GM18498 (cell line): ENCODE data around the gene SEC22C.
A peak's percentile ranks its signal among the peaks of the same experiment; 100 is the strongest.
"Not testable (repeated sequence)": the region's sequence is repeated elsewhere in the genome, so short reads cannot be mapped to it uniquely, and the experiment has no call there.

Source experiments
- ATAC-seq: cut with Tn5 transposase; IDR thresholded peaks from one replicate; pipeline ENCODE4 v1.9.1; 2021; ENCODE audit warnings: mild to moderate bottlenecking, moderate library complexity; ENCODE audit not compliant: unreplicated experiment

SEC22C gene

GRCh38 chr3:42582474-42583070 is 805 bp upstream of the SEC22C start:
- ATAC-seq, result no peak

- no peak for ATAC-seq
Measured at GRCh38 chr3:42581400-42581708, 413 bp downstream of the SEC22C start.

GRCh38 chr3:42579346-42579745 is 2.4 kb downstream of the SEC22C start:
- ATAC-seq, result not testable (repeated sequence)

GRCh38 chr3:42578054-42578453 is 3.7 kb downstream of the SEC22C start:
- no peak for ATAC-seq

- no peak for ATAC-seq
Measured at GRCh38 chr3:42575137-42575741, 6.5 kb downstream of the SEC22C start.

GRCh38 chr3:42572278-42572677 is 9.5 kb downstream of the SEC22C start:
- no peak for ATAC-seq

- no peak for ATAC-seq
Measured at GRCh38 chr3:42569593-42570142, 12.1 kb downstream of the SEC22C start.

GRCh38 chr3:42562047-42562907 is 19.5 kb downstream of the SEC22C start:
- no peak for ATAC-seq

GRCh38 chr3:42557854-42558253 is 23.9 kb downstream of the SEC22C start:
- no peak for ATAC-seq

GRCh38 chr3:42556817-42557216 is 24.9 kb downstream of the SEC22C start:
- not testable (repeated sequence) for ATAC-seq

- ATAC-seq, result peak; percentile 60
Measured at GRCh38 chr3:42556089-42556632, 25.6 kb downstream of the SEC22C start.

GRCh38 chr3:42552830-42553229 is 28.9 kb downstream of the SEC22C start:
- ATAC-seq, result no peak

- no peak for ATAC-seq
Measured at GRCh38 chr3:42550250-42550649, 31.5 kb downstream of the SEC22C start.

GRCh38 chr3:42549131-42549530 is 32.6 kb downstream of the SEC22C start:
- ATAC-seq, result no peak

- ATAC-seq, result peak; percentile 70
Measured at GRCh38 chr3:42547401-42547945, 34.3 kb downstream of the SEC22C start.

- ATAC-seq, result no peak
Measured at GRCh38 chr3:42546691-42547213, 35.0 kb downstream of the SEC22C start.

GRCh38 chr3:42545284-42545900 is 36.4 kb downstream of the SEC22C start:
- ATAC-seq, result no peak

GRCh38 chr3:42544492-42545283 is 37.1 kb downstream of the SEC22C start:
- no peak for ATAC-seq

GRCh38 chr3:42541079-42541478 is 40.7 kb downstream of the SEC22C start:
- ATAC-seq, result no peak
